Measurements from ENCODE around the gene MOB3B.

DNA sequence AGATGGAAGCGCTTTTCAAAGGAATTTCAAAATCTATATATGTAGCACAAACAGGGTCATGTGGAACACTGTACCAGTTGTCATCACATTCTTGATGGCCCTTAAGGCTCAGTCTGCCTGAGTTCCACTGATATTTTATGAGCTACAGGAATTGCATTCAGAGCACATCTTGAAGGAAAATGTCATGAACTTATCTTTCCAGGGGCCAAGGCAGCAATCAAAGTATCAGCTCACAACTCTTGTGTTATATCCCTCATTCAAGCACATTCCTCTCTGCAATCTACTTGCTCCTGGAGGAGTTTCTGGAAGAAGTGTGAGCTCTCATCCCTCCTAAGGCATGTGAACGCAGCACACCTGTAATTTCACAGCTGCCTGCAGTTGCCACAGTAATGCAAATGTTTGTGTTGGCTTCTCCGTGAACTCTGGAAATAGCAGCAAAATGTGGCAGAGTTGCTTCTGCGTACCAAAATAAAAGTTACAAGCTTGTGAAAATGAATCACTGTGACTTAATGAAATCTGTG is 143.0 kb downstream of the MOB3B start:
- TF ChIP-seq, protein P1, sequence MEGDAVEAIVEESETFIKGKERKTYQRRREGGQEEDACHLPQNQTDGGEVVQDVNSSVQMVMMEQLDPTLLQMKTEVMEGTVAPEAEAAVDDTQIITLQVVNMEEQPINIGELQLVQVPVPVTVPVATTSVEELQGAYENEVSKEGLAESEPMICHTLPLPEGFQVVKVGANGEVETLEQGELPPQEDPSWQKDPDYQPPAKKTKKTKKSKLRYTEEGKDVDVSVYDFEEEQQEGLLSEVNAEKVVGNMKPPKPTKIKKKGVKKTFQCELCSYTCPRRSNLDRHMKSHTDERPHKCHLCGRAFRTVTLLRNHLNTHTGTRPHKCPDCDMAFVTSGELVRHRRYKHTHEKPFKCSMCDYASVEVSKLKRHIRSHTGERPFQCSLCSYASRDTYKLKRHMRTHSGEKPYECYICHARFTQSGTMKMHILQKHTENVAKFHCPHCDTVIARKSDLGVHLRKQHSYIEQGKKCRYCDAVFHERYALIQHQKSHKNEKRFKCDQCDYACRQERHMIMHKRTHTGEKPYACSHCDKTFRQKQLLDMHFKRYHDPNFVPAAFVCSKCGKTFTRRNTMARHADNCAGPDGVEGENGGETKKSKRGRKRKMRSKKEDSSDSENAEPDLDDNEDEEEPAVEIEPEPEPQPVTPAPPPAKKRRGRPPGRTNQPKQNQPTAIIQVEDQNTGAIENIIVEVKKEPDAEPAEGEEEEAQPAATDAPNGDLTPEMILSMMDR (IDR thresholded peaks at IDR 0.05) = no peak
- TF ChIP-seq SIN3A (IDR thresholded peaks at IDR 0.05; ENCODE audit: borderline replicate concordance, insufficient read depth, low read depth, low read length) (no peak), POLR2AphosphoS5 (IDR thresholded peaks at IDR 0.05; ENCODE audit: low read depth, low read length) (no peak)
- TF ChIP-seq, protein P2, sequence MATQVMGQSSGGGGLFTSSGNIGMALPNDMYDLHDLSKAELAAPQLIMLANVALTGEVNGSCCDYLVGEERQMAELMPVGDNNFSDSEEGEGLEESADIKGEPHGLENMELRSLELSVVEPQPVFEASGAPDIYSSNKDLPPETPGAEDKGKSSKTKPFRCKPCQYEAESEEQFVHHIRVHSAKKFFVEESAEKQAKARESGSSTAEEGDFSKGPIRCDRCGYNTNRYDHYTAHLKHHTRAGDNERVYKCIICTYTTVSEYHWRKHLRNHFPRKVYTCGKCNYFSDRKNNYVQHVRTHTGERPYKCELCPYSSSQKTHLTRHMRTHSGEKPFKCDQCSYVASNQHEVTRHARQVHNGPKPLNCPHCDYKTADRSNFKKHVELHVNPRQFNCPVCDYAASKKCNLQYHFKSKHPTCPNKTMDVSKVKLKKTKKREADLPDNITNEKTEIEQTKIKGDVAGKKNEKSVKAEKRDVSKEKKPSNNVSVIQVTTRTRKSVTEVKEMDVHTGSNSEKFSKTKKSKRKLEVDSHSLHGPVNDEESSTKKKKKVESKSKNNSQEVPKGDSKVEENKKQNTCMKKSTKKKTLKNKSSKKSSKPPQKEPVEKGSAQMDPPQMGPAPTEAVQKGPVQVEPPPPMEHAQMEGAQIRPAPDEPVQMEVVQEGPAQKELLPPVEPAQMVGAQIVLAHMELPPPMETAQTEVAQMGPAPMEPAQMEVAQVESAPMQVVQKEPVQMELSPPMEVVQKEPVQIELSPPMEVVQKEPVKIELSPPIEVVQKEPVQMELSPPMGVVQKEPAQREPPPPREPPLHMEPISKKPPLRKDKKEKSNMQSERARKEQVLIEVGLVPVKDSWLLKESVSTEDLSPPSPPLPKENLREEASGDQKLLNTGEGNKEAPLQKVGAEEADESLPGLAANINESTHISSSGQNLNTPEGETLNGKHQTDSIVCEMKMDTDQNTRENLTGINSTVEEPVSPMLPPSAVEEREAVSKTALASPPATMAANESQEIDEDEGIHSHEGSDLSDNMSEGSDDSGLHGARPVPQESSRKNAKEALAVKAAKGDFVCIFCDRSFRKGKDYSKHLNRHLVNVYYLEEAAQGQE (IDR thresholded peaks at IDR 0.05; ENCODE audit: insufficient read depth in 1 of 2, low read depth in 2 of 2, low read length in 1 of 2) = no peak

Measured in Panc1 (cell line).